ENCODE results near the gene EIF2S1. TPM values are rescaled to one million over a fixed set of nuclear protein-coding genes. Genes with fewer than 3 reads are reported as not detected.

The EIF2S1 gene
- total RNA-seq, 1 experiment from 2014 or later = 192 TPM

DNA sequence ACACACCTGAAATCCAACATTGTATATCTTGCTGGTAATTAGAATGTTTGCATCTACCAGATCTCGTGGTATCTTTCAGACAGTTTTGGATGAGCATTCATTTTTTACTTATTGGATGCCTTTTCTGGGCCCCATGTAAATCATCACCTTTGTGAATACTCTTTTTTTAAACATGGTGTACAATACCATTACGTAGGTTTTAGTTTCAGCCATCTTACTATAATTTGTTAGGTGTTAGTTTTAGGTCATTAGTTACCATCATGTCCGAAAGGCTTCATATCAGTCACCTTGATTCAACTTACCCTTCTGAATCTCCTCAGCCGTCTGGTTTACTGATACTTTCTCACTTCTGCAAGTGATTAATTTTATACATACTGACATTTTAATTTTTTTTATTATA lies 5.3 kb downstream of the EIF2S1 start:
- POLR2A ChIA-PET = no interaction called here
- Histone ChIP-seq H3K4me1 (ENCODE audit: control insufficient read depth in 1 of 2, insufficient read depth in 2 of 2, low read length in 2 of 2) (peaks cover 6 to 9% of the 10 kb centered on the region in 2 experiments; a peak in 3 of 4 replicates), H3K9me2 (ENCODE audit: insufficient read depth) (no peaks in the 10 kb centered on the region), H3K27ac (ENCODE audit: low read depth, low read length) (no peak overlapping the region), H3K79me2 (ENCODE audit: insufficient read depth, low read length) (peaks cover 98% of the 10 kb centered on the region), H3K4me3 (replicated peaks in 1 of 2; ENCODE audit: low read depth in 1 of 2, low read length in 2 of 2) (no peak overlapping the region), H3K36me3 (ENCODE audit: control insufficient read depth in 1 of 2, insufficient read depth in 2 of 2, low read length in 2 of 2) (peaks cover 36 to 48% of the 10 kb centered on the region in 2 experiments), H3K9ac (ENCODE audit: low read length) (no peak overlapping the region), H3K27me3 (ENCODE audit: insufficient read depth, low read length) (no peaks in the 10 kb centered on the region), H4K20me1 (ENCODE audit: insufficient read depth) (peaks cover 17% of the 10 kb centered on the region; the same call in 1 of the 2 replicates), H3K4me2 (ENCODE audit: low read length) (no peak overlapping the region), H2AFZ (ENCODE audit: low read depth, low read length, poor library complexity, severe bottlenecking) (no peak overlapping the region), H3K9me3 (ENCODE audit: control insufficient read depth in 1 of 2, insufficient read depth in 1 of 2, low read depth in 1 of 2, low read length in 2 of 2) (no peaks in the 10 kb centered on the region)
- RAD21 ChIA-PET (ENCODE audit: low non-redundant PET in 1 of 2, low total read pairs in 2 of 2, uncharacterized antibody in 2 of 2, unreplicated experiment in 2 of 2) = no interaction called here
- TF ChIP-seq, protein P1, sequence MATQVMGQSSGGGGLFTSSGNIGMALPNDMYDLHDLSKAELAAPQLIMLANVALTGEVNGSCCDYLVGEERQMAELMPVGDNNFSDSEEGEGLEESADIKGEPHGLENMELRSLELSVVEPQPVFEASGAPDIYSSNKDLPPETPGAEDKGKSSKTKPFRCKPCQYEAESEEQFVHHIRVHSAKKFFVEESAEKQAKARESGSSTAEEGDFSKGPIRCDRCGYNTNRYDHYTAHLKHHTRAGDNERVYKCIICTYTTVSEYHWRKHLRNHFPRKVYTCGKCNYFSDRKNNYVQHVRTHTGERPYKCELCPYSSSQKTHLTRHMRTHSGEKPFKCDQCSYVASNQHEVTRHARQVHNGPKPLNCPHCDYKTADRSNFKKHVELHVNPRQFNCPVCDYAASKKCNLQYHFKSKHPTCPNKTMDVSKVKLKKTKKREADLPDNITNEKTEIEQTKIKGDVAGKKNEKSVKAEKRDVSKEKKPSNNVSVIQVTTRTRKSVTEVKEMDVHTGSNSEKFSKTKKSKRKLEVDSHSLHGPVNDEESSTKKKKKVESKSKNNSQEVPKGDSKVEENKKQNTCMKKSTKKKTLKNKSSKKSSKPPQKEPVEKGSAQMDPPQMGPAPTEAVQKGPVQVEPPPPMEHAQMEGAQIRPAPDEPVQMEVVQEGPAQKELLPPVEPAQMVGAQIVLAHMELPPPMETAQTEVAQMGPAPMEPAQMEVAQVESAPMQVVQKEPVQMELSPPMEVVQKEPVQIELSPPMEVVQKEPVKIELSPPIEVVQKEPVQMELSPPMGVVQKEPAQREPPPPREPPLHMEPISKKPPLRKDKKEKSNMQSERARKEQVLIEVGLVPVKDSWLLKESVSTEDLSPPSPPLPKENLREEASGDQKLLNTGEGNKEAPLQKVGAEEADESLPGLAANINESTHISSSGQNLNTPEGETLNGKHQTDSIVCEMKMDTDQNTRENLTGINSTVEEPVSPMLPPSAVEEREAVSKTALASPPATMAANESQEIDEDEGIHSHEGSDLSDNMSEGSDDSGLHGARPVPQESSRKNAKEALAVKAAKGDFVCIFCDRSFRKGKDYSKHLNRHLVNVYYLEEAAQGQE (IDR thresholded peaks at IDR 0.05; ENCODE audit: low read depth) = no peak
- no peak for TF ChIP-seq POLR2A (IDR thresholded peaks at IDR 0.05; ENCODE audit: borderline replicate concordance, extremely low read depth, insufficient read depth, insufficient read length)
- no peak for TF ChIP-seq TCF7L2 (IDR thresholded peaks at IDR 0.05; ENCODE audit: borderline replicate concordance, extremely low read depth, insufficient read depth, insufficient read length)
- no peak for TF ChIP-seq YY1 (IDR thresholded peaks at IDR 0.05; ENCODE audit: extremely low read depth, insufficient replicate concordance, low read depth, low read length)
- no peak for TF ChIP-seq SIN3A (IDR thresholded peaks at IDR 0.05; ENCODE audit: low read depth)
- TF ChIP-seq POLR2AphosphoS5 (IDR thresholded peaks at IDR 0.05; ENCODE audit: low read depth, low read length) = no peak
- no peak for TF ChIP-seq CBX3 (IDR thresholded peaks at IDR 0.05; ENCODE audit: low read depth)
- no peak for TF ChIP-seq JUND (IDR thresholded peaks at IDR 0.05)
- TF ChIP-seq SP1 (IDR thresholded peaks at IDR 0.05; ENCODE audit: low read depth) = no peak
- no peak for ATAC-seq
- CTCF ChIA-PET = no interaction called here
- DNase-seq (ENCODE audit: low read depth, low spot score) = no peak
- no TSS peak for BruUV-seq (replicated peaks)
- intact Hi-C loops (cut with micrococcal nuclease) = no loop called here

All from HCT116 (cell line).